ENCODE measurements around the gene SLC10A2. TPM values are rescaled to one million over a fixed set of nuclear protein-coding genes. Genes with fewer than 3 reads are reported as not detected.

SLC10A2 gene
- total RNA-seq, 4 donors from 2014 or later, result 0.13 TPM; not detected in 3

DNA sequence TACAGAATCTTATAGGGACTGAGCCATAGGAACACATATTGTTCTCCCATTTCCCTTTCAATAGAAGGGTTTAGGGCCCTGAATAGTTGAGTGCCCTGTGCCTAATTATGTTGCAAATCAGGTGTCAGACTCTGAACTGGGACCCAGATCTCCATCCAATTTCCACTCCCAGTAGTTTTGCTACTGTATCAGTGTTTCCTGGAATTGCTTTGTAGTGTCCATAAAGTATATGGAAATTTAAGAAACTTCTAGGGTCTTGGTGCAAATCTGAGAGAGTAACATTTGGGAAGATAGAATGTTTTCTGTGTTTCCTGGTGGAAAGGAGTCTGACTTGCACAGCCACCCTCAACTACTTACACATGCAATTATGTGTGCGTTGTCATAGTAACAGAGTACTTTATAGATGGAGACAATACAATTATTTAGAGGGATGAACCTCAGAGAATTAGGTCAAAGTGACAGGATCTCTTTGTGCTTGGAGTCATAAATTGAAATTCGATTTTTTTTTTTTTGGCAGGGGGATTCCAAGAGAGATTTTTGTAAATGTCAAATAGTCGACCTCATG, 646 bp upstream of the SLC10A2 start:
- WGBS, 2 donors, result 61 to 67% methylated on average over 3 of the region's 3 CpGs
- no peak for DNase-seq (ENCODE audit: low spot score in 2 of 2)
- H3K4me3 ChIP-seq (ENCODE audit: low read depth, poor library complexity, severe bottlenecking), result no peak overlapping the region
- intact Hi-C loops (cut with DNase I; ENCODE audit: low total_unique reads), result no loop called here
- TF ChIP-seq, protein P1, sequence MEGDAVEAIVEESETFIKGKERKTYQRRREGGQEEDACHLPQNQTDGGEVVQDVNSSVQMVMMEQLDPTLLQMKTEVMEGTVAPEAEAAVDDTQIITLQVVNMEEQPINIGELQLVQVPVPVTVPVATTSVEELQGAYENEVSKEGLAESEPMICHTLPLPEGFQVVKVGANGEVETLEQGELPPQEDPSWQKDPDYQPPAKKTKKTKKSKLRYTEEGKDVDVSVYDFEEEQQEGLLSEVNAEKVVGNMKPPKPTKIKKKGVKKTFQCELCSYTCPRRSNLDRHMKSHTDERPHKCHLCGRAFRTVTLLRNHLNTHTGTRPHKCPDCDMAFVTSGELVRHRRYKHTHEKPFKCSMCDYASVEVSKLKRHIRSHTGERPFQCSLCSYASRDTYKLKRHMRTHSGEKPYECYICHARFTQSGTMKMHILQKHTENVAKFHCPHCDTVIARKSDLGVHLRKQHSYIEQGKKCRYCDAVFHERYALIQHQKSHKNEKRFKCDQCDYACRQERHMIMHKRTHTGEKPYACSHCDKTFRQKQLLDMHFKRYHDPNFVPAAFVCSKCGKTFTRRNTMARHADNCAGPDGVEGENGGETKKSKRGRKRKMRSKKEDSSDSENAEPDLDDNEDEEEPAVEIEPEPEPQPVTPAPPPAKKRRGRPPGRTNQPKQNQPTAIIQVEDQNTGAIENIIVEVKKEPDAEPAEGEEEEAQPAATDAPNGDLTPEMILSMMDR (IDR thresholded peaks at IDR 0.05), result no peak
- no peak for TF ChIP-seq POLR2A (IDR thresholded peaks at IDR 0.05)

DNA sequence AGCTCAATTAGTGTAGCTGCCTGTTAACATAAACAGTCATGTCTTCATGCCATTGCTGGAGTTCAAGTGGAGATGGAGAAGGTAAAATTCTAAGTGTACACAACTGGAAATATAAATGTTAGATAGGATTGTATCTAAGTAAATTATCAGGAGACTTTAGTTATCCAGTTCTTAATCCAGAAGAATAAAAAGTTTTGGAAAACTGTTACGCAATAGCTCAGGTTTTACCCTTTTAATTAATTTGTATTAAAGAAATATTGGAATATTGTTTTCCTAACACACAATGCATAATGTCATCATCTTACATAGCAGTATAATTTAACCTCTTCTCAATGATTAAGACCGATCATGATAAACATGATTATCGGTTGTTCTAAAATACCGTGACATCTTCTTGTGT, 2.8 kb downstream of the SLC10A2 start:
- no peak for DNase-seq (ENCODE audit: low spot score in 2 of 2)
- TF ChIP-seq POLR2A (IDR thresholded peaks at IDR 0.05), result no peak
- TF ChIP-seq, protein P1 (IDR thresholded peaks at IDR 0.05), result no peak
- no peak overlapping the region for H3K4me3 ChIP-seq (ENCODE audit: low read depth, poor library complexity, severe bottlenecking)
- intact Hi-C loops (cut with DNase I; ENCODE audit: low total_unique reads), result no loop called here
- WGBS, 2 donors, result 95 to 98% methylated on average over 4 of the region's 4 CpGs

DNA sequence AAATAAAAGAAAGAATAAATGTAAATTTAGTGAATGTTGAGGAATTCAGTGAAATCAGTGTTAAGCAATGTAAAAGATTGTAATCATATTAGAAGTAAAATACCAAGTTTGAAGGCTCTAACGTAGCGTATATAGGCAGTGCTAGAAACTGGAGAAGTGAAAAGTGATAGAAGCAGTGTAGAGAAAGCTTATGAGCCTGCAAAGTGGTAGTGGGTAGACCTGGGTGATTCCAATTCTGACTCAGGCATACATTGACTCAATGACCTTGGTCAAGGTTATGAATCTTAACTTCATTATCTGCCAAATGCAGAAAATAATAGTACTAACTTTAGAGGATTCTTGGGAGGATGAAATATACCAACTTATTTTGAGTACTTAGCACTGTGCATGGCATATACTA, 4.1 kb downstream of the SLC10A2 start:
- TF ChIP-seq, protein P1 (IDR thresholded peaks at IDR 0.05), result no peak
- TF ChIP-seq POLR2A (IDR thresholded peaks at IDR 0.05), result no peak
- no peak overlapping the region for H3K4me3 ChIP-seq (ENCODE audit: low read depth, poor library complexity, severe bottlenecking)
- intact Hi-C loops (cut with DNase I; ENCODE audit: low total_unique reads), result no loop called here
- 80 to 85% methylated on average over 2 of the region's 2 CpGs for WGBS, 2 donors
- DNase-seq (ENCODE audit: low spot score in 2 of 2), result no peak

GRCh38 chr13:103056008-103056407, 10.2 kb downstream of the SLC10A2 start:
- intact Hi-C loops (cut with DNase I; ENCODE audit: low total_unique reads), result loop anchor here (10.0 kb wide), 1 partner anchor 101 kb away; no protein-coding TSS in a partner anchor
- TF ChIP-seq, protein P1 (IDR thresholded peaks at IDR 0.05), result no peak
- no peak for TF ChIP-seq POLR2A (IDR thresholded peaks at IDR 0.05)
- WGBS, 2 donors, result 89 to 91% methylated on average over 2 of the region's 2 CpGs
- no peak overlapping the region for H3K4me3 ChIP-seq (ENCODE audit: low read depth, poor library complexity, severe bottlenecking)
- DNase-seq (ENCODE audit: low spot score in 2 of 2), result no peak

DNA sequence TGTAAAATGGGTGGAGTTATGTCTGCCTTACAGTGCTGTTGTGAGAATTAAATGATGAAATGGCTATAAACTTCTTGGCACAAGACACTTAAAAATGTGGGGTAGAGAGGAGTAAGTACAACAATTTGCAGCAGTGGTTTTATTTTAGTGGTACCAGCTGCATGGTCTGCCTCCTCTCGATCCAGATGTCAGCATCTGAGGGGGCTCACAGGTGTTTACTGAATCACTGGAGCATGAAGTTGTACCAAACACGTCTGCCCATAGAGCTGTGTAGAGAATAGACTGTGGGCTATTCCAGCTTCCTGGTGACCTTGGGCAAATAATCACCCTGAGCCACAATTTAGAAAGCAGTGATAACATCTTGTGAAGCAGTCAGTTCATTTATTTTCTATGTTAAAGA, 11.1 kb downstream of the SLC10A2 start:
- no peak for TF ChIP-seq POLR2A (IDR thresholded peaks at IDR 0.05)
- TF ChIP-seq, protein P1 (IDR thresholded peaks at IDR 0.05), result no peak
- intact Hi-C loops (cut with DNase I; ENCODE audit: low total_unique reads), result loop anchor here (10.0 kb wide), 1 partner anchor 100 kb away; no protein-coding TSS in a partner anchor
- 58 to 69% methylated on average over 2 of the region's 2 CpGs for WGBS, 2 donors
- no peak overlapping the region for H3K4me3 ChIP-seq (ENCODE audit: low read depth, poor library complexity, severe bottlenecking)
- DNase-seq (ENCODE audit: low spot score in 2 of 2), result no peak

DNA sequence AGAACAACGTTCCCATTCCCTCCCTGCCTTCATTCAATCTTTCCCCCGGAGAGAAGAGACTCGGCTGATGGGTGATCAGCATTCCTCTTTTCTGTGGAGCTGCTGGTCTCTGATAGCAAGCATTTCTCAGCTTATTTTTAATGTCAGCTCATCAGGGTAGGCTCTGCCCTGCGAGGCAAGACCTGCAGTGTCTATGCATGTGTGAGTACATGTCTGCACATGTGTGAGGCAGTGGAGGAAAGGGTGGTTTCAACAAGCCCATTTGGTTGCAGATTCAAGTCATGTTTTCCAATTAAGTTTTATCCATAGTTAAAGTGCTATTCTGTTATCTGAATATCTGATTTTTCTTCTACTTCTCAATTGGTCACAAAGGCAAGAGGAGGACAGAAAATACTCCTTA, 19.5 kb downstream of the SLC10A2 start:
- TF ChIP-seq POLR2A (IDR thresholded peaks at IDR 0.05), result no peak
- TF ChIP-seq, protein P1 (IDR thresholded peaks at IDR 0.05), result no peak
- H3K4me3 ChIP-seq (ENCODE audit: low read depth, poor library complexity, severe bottlenecking), result no peak overlapping the region
- 51 to 61% methylated on average over 4 of the region's 4 CpGs for WGBS, 2 donors
- intact Hi-C loops (cut with DNase I; ENCODE audit: low total_unique reads), result no loop called here
- no peak for DNase-seq (ENCODE audit: low spot score in 2 of 2)

Data from lower leg skin (tissue), 4 donors.